Kidney capillary endothelial cell (primary cell): ENCODE measurements around the gene PCDHAC2.

Experiments used
- DNase-seq: peaks from one replicate; pipeline ENCODE4 v3.0.0-alpha.2; 2018; ENCODE audit warnings: low spot score

PCDHAC2 gene

GRCh38 chr5:140966293-140967225, at the start of gene PCDHAC2:
Gene PCDHAC2 (plus strand): TSS chr5:140966476. CDS start chr5:140966767, 291 bp downstream.
- DNase-seq = no peak

GRCh38 chr5:140923601-140924000, 42.7 kb upstream of the PCDHAC2 start:
- no peak for DNase-seq

DNA sequence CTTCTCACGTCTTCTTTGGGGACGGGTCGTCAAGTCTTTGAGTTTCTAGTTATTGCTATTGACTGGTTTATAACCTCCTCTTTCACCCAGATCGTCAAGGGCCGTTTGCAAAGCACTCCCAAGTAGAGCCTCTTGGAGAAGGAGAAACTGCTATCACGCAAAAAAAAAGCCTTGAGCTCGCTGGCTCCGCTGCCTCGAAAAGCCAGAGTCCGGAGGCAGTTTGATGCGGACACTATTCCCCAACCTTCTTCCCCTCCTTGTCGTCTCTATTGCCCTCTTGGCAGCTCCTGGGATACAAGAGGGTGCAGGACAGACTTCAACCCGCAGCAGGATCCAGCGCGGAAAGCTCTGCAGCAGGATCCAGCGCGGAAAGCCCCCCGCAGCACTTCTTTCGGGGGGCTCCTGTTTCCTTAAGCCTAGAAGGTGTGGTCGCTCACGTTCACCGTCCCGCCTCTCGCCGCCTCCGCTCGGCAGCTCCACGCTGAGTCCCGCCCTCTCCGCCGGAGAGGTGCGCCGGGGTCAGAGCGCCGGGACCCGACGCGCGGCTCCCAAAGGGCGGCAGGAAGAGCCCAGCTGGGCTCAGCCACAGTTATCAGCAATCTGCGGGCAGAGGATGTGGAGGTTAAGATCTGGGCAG, 40.4 kb upstream of the PCDHAC2 start, which contains the start of gene PCDHAC1:
PCDHAC1 (plus strand) TSS at position 494 of the 637 bp plus-strand sequence. CDS start 594 bp downstream, outside the sequence.
- no peak for DNase-seq

DNA sequence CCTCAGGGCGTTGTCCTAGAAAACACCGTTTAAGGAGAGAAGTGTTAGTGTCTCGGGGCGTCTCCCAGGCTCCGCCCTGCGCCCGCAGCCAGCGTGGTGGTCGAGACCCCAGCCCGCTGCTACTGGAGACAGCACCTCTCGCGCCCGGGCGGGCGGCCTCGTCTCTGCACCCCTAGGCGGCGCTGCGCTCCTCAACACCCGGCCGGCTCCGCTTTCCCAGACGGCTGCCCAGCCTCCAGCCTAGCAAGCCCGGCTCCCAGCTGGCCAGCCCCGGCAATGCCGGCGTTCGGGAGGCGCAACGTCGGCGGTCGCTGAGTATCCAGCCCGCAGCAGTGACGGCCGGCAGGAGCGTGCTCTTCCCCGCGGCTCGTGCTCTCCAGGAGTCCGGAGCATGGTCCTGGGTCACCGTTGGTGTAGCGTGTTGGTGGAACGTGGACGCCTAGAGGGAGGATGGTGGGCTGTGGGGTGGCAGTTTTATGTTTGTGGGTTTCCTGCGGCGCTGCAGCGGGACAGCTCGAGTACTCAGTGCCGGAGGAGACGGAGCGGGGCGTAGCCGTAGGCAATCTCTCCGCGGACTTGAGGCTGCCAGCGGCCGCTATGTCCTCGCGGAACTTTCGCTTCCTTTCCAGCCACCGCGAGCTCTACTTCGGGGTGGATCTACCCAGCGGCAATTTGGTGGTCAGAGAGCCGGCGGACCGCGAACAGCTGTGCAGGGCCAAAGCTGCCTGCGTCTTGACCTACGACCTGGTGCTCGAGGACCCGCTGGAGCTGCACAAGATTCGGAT, 39.6 kb upstream of the PCDHAC2 start:
- DNase-seq = no peak

DNA sequence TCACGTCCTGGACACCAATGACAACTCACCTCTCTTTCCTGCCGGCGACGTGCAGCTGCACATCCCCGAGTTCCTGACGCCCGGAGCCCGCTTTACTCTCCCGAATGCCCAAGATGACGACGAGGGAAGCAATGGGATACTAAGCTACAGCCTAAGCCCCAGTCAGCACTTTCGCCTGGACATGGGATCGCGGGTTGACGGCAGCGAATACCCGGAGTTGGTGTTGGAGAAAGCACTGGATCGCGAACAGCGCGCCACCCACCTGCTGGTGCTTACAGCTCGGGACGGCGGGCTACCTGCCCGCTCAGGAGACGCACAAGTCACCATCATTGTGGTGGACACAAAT, 39.1 kb upstream of the PCDHAC2 start:
- no peak for DNase-seq

DNA sequence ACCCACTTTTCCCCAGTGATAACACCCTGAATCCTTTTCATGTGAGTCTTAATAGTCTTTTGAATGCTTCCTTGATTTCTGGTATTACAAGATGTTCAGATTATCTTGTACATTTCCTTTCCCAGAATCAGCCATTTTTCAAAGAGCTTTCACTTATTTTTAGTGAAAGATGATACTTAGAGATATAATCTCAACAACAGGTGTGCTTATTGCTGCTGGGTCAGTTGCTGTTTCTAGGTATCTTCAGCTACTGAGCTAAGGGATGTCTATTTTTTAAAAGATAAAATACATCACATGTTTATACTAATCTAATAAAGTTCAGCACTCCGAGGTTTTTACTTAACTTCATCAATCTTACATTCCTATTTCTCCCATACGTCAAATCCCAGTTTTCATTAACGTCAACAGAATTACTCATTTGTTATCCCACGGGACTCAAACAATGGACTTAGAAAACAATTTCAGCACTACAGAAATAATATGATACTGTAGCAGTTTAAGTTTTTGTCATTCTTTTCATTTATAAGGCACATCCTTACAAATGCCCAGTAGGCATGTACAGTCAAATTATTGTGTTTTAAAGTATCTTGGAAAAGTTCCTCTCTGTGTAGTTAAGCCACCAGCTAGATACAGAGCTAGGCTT, 31.2 kb upstream of the PCDHAC2 start:
- DNase-seq = no peak

GRCh38 chr5:140946578-140946977, 19.7 kb upstream of the PCDHAC2 start:
- DNase-seq = no peak

GRCh38 chr5:140951636-140952035, 14.6 kb upstream of the PCDHAC2 start:
- no peak for DNase-seq

- no peak for DNase-seq
These were observed 13.0 kb upstream of the PCDHAC2 start for GRCh38 chr5:140953234-140953633.

GRCh38 chr5:140962190-140962589, 4.1 kb upstream of the PCDHAC2 start:
- DNase-seq = no peak

- no peak for DNase-seq
These were observed 1.9 kb upstream of the PCDHAC2 start for GRCh38 chr5:140964356-140964755.

DNA sequence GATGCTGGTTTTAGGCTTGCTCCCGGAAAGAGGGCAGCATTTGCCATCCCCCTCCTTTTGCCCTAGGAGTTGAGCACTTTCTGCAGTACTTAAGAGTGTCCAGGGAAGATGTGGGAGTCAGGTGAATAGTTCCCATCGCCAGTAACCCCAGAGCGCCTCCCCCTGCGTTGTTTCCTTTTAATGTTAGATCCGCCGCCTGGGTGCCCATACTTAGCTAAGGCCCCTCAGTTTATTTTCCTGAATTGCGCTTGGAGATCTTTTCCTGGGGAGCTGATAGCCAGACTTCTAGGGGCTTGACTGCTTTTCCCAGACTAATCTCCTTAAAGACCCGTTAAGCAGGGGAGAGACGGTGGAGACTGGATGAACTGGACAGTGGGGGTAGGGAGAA, 377 bp upstream of the PCDHAC2 start:
- DNase-seq = no peak

GRCh38 chr5:140967226-140967893, 1.1 kb downstream of the PCDHAC2 start:
- no peak for DNase-seq

GRCh38 chr5:140969880-140970279, 3.6 kb downstream of the PCDHAC2 start:
- no peak for DNase-seq

- DNase-seq = no peak
These were observed 7.3 kb downstream of the PCDHAC2 start for GRCh38 chr5:140973550-140973949.

DNA sequence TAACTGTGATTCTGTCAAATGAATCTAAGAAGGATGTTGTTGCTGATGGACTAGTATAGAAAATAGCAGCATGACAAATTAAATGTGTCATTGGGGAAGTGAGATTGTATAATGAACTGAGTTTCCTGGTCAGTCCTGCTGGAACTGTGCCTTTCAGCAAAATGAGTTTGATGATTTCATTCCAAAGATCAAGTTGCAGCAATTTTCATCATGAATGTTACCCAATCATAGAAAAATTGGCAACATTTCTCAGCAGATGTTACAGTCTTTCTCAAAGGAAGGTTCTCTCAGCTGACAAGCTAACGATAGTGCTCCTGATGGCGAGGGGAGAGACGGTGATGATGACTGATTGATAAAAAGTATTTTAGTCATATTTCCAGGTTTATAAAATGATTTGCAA, 10.7 kb downstream of the PCDHAC2 start:
- no peak for DNase-seq

GRCh38 chr5:140978260-140978659, 12.0 kb downstream of the PCDHAC2 start:
- no peak for DNase-seq

- DNase-seq = no peak
These were observed 12.7 kb downstream of the PCDHAC2 start for GRCh38 chr5:140978983-140979382.

DNA sequence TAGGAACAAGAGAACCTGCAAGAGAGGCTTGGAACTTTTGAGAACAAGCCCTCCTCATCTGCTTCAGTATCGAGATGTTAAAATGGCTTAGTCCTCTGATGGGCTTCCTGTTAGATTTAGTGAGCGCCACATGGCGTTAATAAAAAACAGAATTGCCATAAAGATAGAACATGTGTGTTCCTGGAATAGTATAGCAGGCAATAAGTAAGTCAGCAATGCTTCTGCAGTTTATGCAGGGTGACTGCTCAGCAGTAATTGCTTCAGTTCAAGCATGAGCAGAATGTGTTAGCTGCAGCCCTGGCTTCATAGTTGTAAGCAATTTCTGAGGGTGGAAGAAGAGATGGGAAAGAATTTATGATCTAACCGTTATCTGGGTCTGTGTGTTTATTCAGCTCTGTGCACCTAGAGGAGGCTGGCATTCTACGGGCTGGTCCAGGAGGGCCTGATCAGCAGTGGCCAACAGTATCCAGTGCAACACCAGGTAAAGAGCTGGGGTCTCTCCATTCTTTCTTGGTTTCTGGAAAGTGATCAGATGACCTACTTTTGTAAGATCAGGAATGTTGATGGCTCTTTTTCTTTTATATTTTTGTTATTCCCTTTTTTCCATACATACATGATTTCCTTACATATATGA, 15.9 kb downstream of the PCDHAC2 start:
- DNase-seq = no peak

DNA sequence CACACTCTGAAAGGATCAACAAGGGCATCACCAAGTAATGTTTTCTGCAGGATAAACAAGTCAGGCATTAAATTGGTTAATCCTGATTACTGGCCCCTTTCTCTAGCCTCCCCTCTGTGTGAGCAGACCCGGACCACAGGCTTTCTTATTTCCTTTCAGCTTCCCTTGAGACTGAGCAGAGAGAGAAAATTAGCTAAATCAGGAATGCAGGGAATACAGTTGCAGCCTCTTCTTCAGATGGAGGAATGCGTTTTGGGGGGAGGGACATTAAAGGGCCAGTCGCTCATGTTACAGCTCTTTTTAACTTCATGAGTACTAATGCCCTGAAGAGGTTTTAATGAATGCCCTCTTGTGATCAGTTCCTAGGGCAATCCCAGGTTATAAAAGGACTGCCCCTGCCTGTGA, 19.8 kb downstream of the PCDHAC2 start:
- DNase-seq = no peak

DNA sequence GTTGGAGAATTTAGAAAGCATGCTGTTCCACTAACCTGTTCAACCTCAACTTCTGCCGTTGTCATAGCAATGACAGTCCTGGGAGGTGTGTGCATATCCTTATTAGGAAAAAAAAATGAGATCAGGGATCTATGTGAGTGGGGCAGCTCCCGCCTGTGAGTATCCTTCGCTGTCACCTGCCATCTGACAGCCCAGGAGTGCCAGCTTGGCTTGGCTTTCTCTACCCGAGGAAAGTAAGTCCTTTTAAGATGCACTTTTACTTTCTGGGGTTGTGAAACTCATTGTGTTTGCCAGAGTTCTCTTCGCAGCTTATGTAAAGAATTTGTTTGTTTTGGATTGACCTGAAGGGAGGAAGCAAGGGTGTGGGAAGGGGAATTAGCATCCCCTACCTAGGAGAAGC, 21.8 kb downstream of the PCDHAC2 start:
- no peak for DNase-seq
